Stimulated activated CD4-positive, alpha-beta T cell treated with anti-CD3 and anti-CD28 coated beads, TNF-alpha, amount 100 ng/mL, for 24 hours (primary cell): ENCODE measurements around the gene SMIM14.

Source experiments
- DNase-seq, 3 experiments: peaks; one replicate each; pipeline ENCODE4 v3.0.0-alpha.2; 2020; ENCODE audit warnings: low read depth in 3 of 3

Gene SMIM14

DNA sequence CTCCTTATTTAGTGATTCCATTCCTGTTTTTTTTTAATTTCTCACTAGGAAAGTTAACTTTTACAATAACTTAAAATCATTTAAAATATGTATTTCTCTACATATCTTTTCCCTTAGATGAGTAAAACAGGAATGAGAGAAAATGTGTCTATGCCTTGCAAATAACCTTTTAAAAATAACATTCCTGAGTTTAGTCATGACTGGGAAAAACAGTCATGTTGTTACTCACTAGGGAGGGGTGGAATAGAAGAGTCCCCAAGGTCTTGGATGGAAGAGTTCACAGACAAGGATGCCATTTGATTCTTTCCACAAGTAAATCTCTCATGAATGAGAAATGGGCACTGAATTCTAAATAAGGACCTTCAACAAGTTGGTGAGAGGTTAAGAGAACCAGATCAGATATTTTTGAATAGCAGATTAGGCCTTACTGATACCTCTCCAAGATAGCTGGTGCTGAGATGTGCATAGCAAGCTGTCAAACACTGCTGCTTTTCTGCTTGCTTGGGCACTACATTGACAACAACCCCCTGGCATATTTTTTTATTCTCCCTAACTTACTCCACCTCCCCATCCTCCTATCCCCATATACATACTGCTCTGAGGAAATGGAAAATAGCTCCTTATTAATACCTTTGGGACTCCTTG is 136.5 kb downstream of the SMIM14 start:
- no peak for DNase-seq

GRCh38 chr4:39498727-39499020 is 140.0 kb downstream of the SMIM14 start:
- no peak for DNase-seq

- no peak for DNase-seq
Observed at GRCh38 chr4:39497909-39498726, 140.5 kb downstream of the SMIM14 start.
